Measurements from ENCODE around the gene ZNF341. TPM values are rescaled to one million over a fixed set of nuclear protein-coding genes. Genes with fewer than 3 reads are reported as not detected.

Gene ZNF341
- total and polyA plus RNA-seq, 9 of the 15 experiments (the other 6 are each of a cell fraction or from before 2014, with no cell fraction given), result 0.08 to 2.6 (median 1.0) TPM

DNA sequence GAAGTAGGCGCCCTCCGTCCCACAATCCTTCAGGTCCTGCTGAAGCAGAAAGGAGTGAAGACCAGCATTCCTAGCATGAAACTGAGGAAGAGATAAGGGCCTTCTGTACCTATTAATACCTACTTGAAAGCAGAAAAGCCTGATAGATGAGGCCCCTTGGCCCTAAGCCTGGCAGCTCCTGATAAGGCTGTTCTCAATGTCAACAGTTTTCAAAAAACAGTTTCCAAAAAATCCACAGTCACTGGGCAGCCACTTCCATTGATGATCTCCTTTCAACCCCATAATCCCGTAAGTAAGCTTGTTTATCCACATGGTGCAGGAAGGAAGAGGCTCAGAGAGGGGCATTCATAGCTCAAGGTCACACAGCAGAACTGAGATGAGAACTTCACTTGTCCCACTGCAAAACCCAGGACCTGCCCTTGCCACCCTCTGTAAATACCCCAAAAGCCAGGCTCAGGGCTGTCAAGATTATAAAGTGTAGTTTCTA lies 42.8 kb upstream of the ZNF341 start (continued):
- TF ChIP-seq, protein P1, sequence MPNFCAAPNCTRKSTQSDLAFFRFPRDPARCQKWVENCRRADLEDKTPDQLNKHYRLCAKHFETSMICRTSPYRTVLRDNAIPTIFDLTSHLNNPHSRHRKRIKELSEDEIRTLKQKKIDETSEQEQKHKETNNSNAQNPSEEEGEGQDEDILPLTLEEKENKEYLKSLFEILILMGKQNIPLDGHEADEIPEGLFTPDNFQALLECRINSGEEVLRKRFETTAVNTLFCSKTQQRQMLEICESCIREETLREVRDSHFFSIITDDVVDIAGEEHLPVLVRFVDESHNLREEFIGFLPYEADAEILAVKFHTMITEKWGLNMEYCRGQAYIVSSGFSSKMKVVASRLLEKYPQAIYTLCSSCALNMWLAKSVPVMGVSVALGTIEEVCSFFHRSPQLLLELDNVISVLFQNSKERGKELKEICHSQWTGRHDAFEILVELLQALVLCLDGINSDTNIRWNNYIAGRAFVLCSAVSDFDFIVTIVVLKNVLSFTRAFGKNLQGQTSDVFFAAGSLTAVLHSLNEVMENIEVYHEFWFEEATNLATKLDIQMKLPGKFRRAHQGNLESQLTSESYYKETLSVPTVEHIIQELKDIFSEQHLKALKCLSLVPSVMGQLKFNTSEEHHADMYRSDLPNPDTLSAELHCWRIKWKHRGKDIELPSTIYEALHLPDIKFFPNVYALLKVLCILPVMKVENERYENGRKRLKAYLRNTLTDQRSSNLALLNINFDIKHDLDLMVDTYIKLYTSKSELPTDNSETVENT (CRISPR knock-in tag; IDR thresholded peaks at IDR 0.05), result no peak
- TF ChIP-seq, protein P2, sequence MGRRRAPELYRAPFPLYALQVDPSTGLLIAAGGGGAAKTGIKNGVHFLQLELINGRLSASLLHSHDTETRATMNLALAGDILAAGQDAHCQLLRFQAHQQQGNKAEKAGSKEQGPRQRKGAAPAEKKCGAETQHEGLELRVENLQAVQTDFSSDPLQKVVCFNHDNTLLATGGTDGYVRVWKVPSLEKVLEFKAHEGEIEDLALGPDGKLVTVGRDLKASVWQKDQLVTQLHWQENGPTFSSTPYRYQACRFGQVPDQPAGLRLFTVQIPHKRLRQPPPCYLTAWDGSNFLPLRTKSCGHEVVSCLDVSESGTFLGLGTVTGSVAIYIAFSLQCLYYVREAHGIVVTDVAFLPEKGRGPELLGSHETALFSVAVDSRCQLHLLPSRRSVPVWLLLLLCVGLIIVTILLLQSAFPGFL (CRISPR knock-in tag; IDR thresholded peaks at IDR 0.05), result no peak
- TF ChIP-seq, protein P3, sequence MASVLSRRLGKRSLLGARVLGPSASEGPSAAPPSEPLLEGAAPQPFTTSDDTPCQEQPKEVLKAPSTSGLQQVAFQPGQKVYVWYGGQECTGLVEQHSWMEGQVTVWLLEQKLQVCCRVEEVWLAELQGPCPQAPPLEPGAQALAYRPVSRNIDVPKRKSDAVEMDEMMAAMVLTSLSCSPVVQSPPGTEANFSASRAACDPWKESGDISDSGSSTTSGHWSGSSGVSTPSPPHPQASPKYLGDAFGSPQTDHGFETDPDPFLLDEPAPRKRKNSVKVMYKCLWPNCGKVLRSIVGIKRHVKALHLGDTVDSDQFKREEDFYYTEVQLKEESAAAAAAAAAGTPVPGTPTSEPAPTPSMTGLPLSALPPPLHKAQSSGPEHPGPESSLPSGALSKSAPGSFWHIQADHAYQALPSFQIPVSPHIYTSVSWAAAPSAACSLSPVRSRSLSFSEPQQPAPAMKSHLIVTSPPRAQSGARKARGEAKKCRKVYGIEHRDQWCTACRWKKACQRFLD (CRISPR knock-in tag; IDR thresholded peaks at IDR 0.05), result peak; percentile 73
- TF ChIP-seq TCF7L2 (IDR thresholded peaks at IDR 0.05; ENCODE audit: low read depth, low read length) (no peak), ZNF644 (tag; IDR thresholded peaks at IDR 0.05; ENCODE audit: low read depth) (no peak), RBM14 (IDR thresholded peaks at IDR 0.05; ENCODE audit: borderline replicate concordance, insufficient read depth, low read depth, low read length) (no peak), NR2C2 (CRISPR knock-in tag; IDR thresholded peaks at IDR 0.05) (no peak), NR2C2 (tag; IDR thresholded peaks at IDR 0.05) (no peak; the same call in 1 of the 2 replicates), ZNF239 (CRISPR knock-in tag; IDR thresholded peaks at IDR 0.05) (no peak), KDM2B (CRISPR knock-in tag; IDR thresholded peaks at IDR 0.05) (no peak), ZNF263 (CRISPR knock-in tag; IDR thresholded peaks at IDR 0.05; ENCODE audit: borderline replicate concordance) (no peak), ZNF766 (CRISPR knock-in tag; conservative IDR thresholded peaks at IDR 0.05) (peak; percentile 83; the same call in 1 of the 2 replicates), ZNF316 (IDR thresholded peaks at IDR 0.05) (no peak), TEAD4 (IDR thresholded peaks at IDR 0.05; ENCODE audit: low read length) (peak; percentile 93), TEAD4 (CRISPR knock-in tag; IDR thresholded peaks at IDR 0.05; ENCODE audit: borderline replicate concordance) (no peak), POLR2H (tag; IDR thresholded peaks at IDR 0.05; ENCODE audit: low read depth) (no peak), ZNF668 (CRISPR knock-in tag; IDR thresholded peaks at IDR 0.05) (0 out of 2 replicates have a peak, but pooled peaks have one; percentile 15)
- TF ChIP-seq, protein P4, sequence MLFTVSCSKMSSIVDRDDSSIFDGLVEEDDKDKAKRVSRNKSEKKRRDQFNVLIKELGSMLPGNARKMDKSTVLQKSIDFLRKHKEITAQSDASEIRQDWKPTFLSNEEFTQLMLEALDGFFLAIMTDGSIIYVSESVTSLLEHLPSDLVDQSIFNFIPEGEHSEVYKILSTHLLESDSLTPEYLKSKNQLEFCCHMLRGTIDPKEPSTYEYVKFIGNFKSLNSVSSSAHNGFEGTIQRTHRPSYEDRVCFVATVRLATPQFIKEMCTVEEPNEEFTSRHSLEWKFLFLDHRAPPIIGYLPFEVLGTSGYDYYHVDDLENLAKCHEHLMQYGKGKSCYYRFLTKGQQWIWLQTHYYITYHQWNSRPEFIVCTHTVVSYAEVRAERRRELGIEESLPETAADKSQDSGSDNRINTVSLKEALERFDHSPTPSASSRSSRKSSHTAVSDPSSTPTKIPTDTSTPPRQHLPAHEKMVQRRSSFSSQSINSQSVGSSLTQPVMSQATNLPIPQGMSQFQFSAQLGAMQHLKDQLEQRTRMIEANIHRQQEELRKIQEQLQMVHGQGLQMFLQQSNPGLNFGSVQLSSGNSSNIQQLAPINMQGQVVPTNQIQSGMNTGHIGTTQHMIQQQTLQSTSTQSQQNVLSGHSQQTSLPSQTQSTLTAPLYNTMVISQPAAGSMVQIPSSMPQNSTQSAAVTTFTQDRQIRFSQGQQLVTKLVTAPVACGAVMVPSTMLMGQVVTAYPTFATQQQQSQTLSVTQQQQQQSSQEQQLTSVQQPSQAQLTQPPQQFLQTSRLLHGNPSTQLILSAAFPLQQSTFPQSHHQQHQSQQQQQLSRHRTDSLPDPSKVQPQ (CRISPR knock-in tag; IDR thresholded peaks at IDR 0.05; ENCODE audit: borderline replicate concordance), result no peak
- TF ChIP-seq, protein P5, sequence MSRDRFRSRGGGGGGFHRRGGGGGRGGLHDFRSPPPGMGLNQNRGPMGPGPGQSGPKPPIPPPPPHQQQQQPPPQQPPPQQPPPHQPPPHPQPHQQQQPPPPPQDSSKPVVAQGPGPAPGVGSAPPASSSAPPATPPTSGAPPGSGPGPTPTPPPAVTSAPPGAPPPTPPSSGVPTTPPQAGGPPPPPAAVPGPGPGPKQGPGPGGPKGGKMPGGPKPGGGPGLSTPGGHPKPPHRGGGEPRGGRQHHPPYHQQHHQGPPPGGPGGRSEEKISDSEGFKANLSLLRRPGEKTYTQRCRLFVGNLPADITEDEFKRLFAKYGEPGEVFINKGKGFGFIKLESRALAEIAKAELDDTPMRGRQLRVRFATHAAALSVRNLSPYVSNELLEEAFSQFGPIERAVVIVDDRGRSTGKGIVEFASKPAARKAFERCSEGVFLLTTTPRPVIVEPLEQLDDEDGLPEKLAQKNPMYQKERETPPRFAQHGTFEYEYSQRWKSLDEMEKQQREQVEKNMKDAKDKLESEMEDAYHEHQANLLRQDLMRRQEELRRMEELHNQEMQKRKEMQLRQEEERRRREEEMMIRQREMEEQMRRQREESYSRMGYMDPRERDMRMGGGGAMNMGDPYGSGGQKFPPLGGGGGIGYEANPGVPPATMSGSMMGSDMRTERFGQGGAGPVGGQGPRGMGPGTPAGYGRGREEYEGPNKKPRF (IDR thresholded peaks at IDR 0.05; ENCODE audit: low read depth, low read length), result no peak

All from K562 (cell line).